ENCODE results near the gene DPAGT1.
A peak's percentile ranks its signal among the peaks of the same experiment; 100 is the strongest.
"Not testable (repeated sequence)": the region's sequence is repeated elsewhere in the genome, so short reads cannot be mapped to it uniquely, and the experiment has no call there.

DPAGT1 gene

GRCh38 chr11:119101759-119102423 is at the start of gene DPAGT1:
Gene DPAGT1 (minus strand): TSS chr11:119101853. CDS start chr11:119101655, 198 bp downstream.
- peak; percentile 90 for DNase-seq (ENCODE audit: low spot score)

GRCh38 chr11:119149786-119150275 is 48.2 kb upstream of the DPAGT1 start:
- no peak for DNase-seq (ENCODE audit: low spot score)

- peak; percentile 73 for DNase-seq (ENCODE audit: low spot score)
Observed at GRCh38 chr11:119149018-119149785, 47.5 kb upstream of the DPAGT1 start, which contains the start of gene ABCG4. Gene ABCG4 (plus strand): TSS chr11:119149052. CDS start chr11:119149966, 914 bp downstream.

- DNase-seq (ENCODE audit: low spot score): no peak
Observed at GRCh38 chr11:119148720-119149017, 47.0 kb upstream of the DPAGT1 start.

- no peak for DNase-seq (ENCODE audit: low spot score)
Observed at GRCh38 chr11:119147604-119148333, 46.1 kb upstream of the DPAGT1 start.

- DNase-seq (ENCODE audit: low spot score): no peak
Observed at GRCh38 chr11:119145551-119145950, 43.9 kb upstream of the DPAGT1 start.

GRCh38 chr11:119144825-119145486 is 43.3 kb upstream of the DPAGT1 start:
- DNase-seq (ENCODE audit: low spot score): peak; percentile 83

GRCh38 chr11:119139276-119139675 is 37.6 kb upstream of the DPAGT1 start:
- not testable (repeated sequence) for DNase-seq (ENCODE audit: low spot score)

GRCh38 chr11:119134389-119134978 is 32.8 kb upstream of the DPAGT1 start:
- no peak for DNase-seq (ENCODE audit: low spot score)

GRCh38 chr11:119130662-119131061 is 29.0 kb upstream of the DPAGT1 start:
- DNase-seq (ENCODE audit: low spot score): no peak

- no peak for DNase-seq (ENCODE audit: low spot score)
Observed at GRCh38 chr11:119126675-119127268, 25.1 kb upstream of the DPAGT1 start.

GRCh38 chr11:119125821-119126220 is 24.2 kb upstream of the DPAGT1 start:
- no peak for DNase-seq (ENCODE audit: low spot score)

GRCh38 chr11:119121811-119122124 is 20.1 kb upstream of the DPAGT1 start:
- DNase-seq (ENCODE audit: low spot score): no peak

GRCh38 chr11:119121008-119121810 is 19.6 kb upstream of the DPAGT1 start, which contains the start of gene HINFP:
Gene HINFP (plus strand): TSS chr11:119121580. CDS start chr11:119126945, 5,365 bp downstream.
- peak; percentile 100 for DNase-seq (ENCODE audit: low spot score)

GRCh38 chr11:119120639-119121007 is 19.0 kb upstream of the DPAGT1 start:
- no peak for DNase-seq (ENCODE audit: low spot score)

GRCh38 chr11:119118946-119119345 is 17.3 kb upstream of the DPAGT1 start:
- no peak for DNase-seq (ENCODE audit: low spot score)

- DNase-seq (ENCODE audit: low spot score): no peak
Observed at GRCh38 chr11:119118227-119118626, 16.6 kb upstream of the DPAGT1 start.

- DNase-seq (ENCODE audit: low spot score): no peak
Observed at GRCh38 chr11:119117004-119117706, 15.5 kb upstream of the DPAGT1 start.

- DNase-seq (ENCODE audit: low spot score): no peak
Observed at GRCh38 chr11:119116601-119117000, 14.9 kb upstream of the DPAGT1 start.

- DNase-seq (ENCODE audit: low spot score): no peak
Observed at GRCh38 chr11:119116235-119116594, 14.6 kb upstream of the DPAGT1 start.

All from ecto neural progenitor cell (in vitro differentiated cells).